Psoas muscle (tissue), 8 donors: ENCODE data around the gene OPA3. TPM values are rescaled to one million over a fixed set of nuclear protein-coding genes. Genes with fewer than 3 reads are reported as not detected.

ENCODE experiments used
- ATAC-seq, 4 donors: fragments of 200-7000 bp; cut with Tn5 transposase; one replicate each; pipeline ENCODE4 v1.9.1; 2020; ENCODE audit warnings: moderate library complexity in 3 of 4, mild to moderate bottlenecking in 2 of 4
- DNase-seq, 2 donors: peaks; one replicate each; pipeline ENCODE4 v3.0.0-alpha.2; 2020
- H3K27ac ChIP-seq: fragments of 200-600 bp; one replicate; pipeline ENCODE4 v1.8.0; 2022
- H3K27me3 ChIP-seq, 3 donors: fragments of 200-600 bp in 1 of 3; one replicate each; pipeline versions ENCODE4 v1.6.1 to v1.8.0; 2013 to 2022; ENCODE audit warnings: low read length in 2 of 3, mild to moderate bottlenecking in 2 of 3, moderate library complexity in 1 of 3; ENCODE audit not compliant: insufficient read depth in 3 of 3
- H3K36me3 ChIP-seq, 2 donors: fragments of 200-600 bp in 1 of 2; one replicate each; pipeline versions ENCODE4 v1.6.1 to v1.8.0; 2013 to 2022; ENCODE audit warnings: low read depth in 1 of 2, mild to moderate bottlenecking in 1 of 2, moderate library complexity in 1 of 2; ENCODE audit not compliant: insufficient read depth in 1 of 2
- H3K4me1 ChIP-seq: fragments of 200-600 bp; one replicate; pipeline ENCODE4 v1.8.0; 2022
- H3K4me3 ChIP-seq: fragments of 200-600 bp; one replicate; pipeline ENCODE4 v1.8.0; 2022; ENCODE audit warnings: mild to moderate bottlenecking
- H3K9me3 ChIP-seq: fragments of 200-600 bp; one replicate; pipeline ENCODE4 v1.8.0; 2022
- WGBS, 3 donors: extraction: QIAGEN DNeasy Blood & Tissue Kit; methylation state at CpG; one replicate each; pipeline versions ENCODE4 v1.1.6 to v1.1.7; 2013; 5-methylcytosine and 5-hydroxymethylcytosine counted together
- intact Hi-C, 2 donors: fragments of 100-400 bp; cut with DNase I; formaldehyde crosslinking; loops; one replicate each; pipeline versions ENCODE4 v1.11.0 to v1.14.2; 2022
- polyA plus RNA-seq, 3 donors: library from polyadenylated mRNA; stranded (reverse); fragments of 200-250 nt; gene quantifications; one replicate each; pipeline ENCODE4 v1.2.3, GENCODE V29; 2013
- total RNA-seq, 4 donors: library from RNA; stranded (reverse); fragmentation: NEBNext Ultra II Directional in 2 of 4; extraction: Animal tissue kit (Norgen Biotek cat#: 25700) in 2 of 4; gene quantifications; one replicate each; pipeline versions ENCODE4 v1.2.1 to v1.2.4, GENCODE V29; 2021 to 2023
- TF ChIP-seq, protein P1 (sequence below): fragments of 200-600 bp; IDR thresholded peaks from one replicate; pipeline ENCODE4 v1.8.0; 2022; ENCODE audit warnings: antibody characterized with exemption
- donor health status: healthy with polysubstance abuse.
- donor health status: DM: no; HTN: no; CAD: no; lungs with moderate emphysema.
- donor health status: Bipolar disorder and iron deficiency.
- donor health status: healthy.
- donor health status: DM: yes; HTN: yes; CAD: no.
- donor health status: DM: no; HTN: no; CAD: no.
- donor health status: DM: no; HTN: no; CAD: no.
- donor health status: DM: yes; HTN: yes; CAD: no.

The OPA3 gene
- total and polyA plus RNA-seq, 7 donors, result 9.1 to 27.6 (median 15.8) TPM

DNA sequence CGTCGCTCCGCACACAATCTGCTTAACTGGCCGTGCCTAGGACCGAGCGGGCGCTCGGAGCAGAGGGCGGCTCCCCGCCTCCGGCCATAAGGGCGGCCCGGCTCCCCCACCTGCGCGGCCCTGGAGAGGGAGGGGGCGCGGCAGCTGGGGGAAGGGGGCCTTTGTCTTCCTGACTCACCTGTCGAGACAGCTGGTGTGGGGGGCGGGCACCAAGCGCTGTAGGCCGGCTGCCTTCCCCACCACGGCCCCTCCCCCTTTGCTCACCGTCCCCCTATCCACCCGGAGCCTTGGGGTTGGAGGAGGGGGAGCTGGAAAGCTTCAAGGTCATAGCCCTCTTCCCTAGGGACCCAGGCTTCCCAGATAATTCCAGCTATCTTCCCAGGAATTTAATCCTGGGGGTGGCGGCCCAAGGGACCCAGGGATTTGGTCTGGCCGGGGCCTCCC lies 76.2 kb downstream of the OPA3 start:
- Histone ChIP-seq H3K36me3 (no peaks in the 10 kb centered on the region), H3K27me3 (no peaks in the 10 kb centered on the region), H3K4me3 (peak overlapping the region; percentile 100), H3K4me1 (peaks cover 8% of the 10 kb centered on the region), H3K9me3 (no peaks in the 10 kb centered on the region), H3K27ac (peak overlapping the region; percentile 93)
- WGBS, 3 donors, result 4 to 6% (median 5%) methylated on average over 13 to 26 of the region's 26 CpGs
- peak; percentile 50 to 66 for DNase-seq
- intact Hi-C loops, result no loop called here
- TF ChIP-seq, protein P1, sequence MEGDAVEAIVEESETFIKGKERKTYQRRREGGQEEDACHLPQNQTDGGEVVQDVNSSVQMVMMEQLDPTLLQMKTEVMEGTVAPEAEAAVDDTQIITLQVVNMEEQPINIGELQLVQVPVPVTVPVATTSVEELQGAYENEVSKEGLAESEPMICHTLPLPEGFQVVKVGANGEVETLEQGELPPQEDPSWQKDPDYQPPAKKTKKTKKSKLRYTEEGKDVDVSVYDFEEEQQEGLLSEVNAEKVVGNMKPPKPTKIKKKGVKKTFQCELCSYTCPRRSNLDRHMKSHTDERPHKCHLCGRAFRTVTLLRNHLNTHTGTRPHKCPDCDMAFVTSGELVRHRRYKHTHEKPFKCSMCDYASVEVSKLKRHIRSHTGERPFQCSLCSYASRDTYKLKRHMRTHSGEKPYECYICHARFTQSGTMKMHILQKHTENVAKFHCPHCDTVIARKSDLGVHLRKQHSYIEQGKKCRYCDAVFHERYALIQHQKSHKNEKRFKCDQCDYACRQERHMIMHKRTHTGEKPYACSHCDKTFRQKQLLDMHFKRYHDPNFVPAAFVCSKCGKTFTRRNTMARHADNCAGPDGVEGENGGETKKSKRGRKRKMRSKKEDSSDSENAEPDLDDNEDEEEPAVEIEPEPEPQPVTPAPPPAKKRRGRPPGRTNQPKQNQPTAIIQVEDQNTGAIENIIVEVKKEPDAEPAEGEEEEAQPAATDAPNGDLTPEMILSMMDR, result no peak
- peak in 2 of 4 donors; percentile 7 to 14 for ATAC-seq

DNA sequence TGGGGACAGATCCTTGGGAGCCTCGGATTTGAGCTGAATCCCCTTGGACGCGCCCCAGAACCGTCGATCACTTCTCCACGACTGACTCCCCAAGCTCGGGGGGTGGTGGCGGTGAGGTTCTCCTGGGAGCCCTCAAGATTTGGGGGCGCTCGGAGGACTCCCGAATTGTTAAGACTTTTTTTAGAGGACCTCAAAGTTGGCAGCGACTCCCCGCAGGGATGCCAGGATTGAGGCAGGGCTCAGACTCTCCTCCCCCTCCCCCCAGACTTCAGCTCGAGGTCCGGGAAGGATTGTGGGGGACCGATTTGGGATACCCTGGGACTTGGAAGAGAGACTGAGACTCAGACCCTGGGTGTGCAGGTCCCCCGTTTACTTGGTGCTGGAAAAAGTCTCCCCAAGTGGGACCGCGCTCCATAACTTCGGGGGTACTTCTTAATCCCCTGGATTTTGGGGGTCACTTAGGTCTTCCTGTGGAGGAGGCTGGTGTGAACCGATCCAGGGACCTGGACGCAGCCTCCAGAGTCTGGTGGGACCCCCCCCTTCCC lies 76.7 kb downstream of the OPA3 start:
- WGBS, 3 donors, result 0 to 1% (median 0%) methylated on average over 22 of the region's 22 CpGs
- TF ChIP-seq, protein P1, result no peak

DNA sequence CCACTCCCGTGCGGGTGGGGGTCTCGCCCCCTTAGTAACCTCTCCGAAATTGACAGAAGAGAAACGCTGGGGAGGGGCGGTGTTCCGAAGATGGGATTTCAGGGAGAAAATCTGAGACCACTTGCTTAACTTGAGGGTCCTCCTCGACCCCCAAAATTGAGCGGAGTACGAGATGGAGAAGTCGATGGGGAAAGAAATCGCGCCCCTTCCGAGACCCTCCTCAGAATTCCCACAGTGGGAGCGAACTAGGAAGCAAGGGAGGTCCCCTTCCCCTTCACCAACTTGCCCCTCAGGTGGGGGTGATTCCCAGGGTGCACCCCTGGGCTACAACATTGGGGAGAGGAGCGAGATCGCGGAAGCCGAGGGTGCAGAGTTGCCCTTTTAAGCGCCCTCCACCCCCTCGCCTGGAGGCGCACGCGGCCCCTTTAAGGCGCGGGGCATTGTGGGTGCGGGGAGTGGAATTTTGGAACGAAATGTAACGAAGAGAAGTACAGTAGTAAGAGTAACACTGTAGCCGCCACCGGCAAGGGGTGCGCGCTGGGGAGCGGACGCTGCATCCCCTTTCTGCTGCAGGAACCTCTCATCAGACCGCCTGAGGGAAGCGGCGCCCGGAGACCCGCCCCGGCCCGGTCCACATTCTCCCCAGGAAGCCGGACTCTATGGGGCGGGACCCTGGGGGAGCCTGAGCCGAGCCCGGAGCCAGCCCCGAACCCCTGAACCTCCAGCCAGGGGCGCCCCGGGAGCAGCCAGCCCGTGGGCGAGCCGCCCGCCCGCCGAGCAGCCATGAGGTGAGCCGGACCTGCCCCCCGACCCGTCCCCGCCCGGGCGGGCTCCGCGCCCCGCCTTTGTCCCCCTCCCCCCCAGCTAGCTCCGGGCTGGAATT lies 77.4 kb downstream of the OPA3 start, which contains the start of gene VASP:
Gene VASP, plus strand, starts transcription at position 491 of the 883 bp plus-strand sequence. Its CDS starts 293 bp downstream, at position 784.
- DNase-seq (peak; percentile 83 to 90), ATAC-seq (peak; percentile 76 to 87 (median 80))
- intact Hi-C loops, result no loop called here
- H3K36me3 ChIP-seq, result no peaks in the 10 kb centered on the region
- H3K4me1 ChIP-seq, result peaks cover 8% of the 10 kb centered on the region
- H3K27me3 ChIP-seq, result no peaks in the 10 kb centered on the region
- 0 to 1% (median 1%) methylated on average over 56 to 65 of the region's 65 CpGs for WGBS, 3 donors
- H3K9me3 ChIP-seq, result no peaks in the 10 kb centered on the region
- H3K27ac ChIP-seq, result peak within 1 kb of the TSS; percentile 93
- H3K4me3 ChIP-seq, result peak within 1 kb of the TSS; percentile 100
- TF ChIP-seq, protein P1, result no peak

More for the DNA sequence above, 76.7 kb downstream of the OPA3 start:
- peak overlapping the region; percentile 93 for H3K27ac ChIP-seq
- H3K4me3 ChIP-seq, result peak overlapping the region; percentile 100
- H3K27me3 ChIP-seq, result no peaks in the 10 kb centered on the region
- DNase-seq (peak in 1 of 2 donors; percentile 65), ATAC-seq (no peak)
- H3K36me3 ChIP-seq, result no peaks in the 10 kb centered on the region
- intact Hi-C loops, result no loop called here
- H3K9me3 ChIP-seq, result no peaks in the 10 kb centered on the region
- H3K4me1 ChIP-seq, result peaks cover 8% of the 10 kb centered on the region

DNA sequence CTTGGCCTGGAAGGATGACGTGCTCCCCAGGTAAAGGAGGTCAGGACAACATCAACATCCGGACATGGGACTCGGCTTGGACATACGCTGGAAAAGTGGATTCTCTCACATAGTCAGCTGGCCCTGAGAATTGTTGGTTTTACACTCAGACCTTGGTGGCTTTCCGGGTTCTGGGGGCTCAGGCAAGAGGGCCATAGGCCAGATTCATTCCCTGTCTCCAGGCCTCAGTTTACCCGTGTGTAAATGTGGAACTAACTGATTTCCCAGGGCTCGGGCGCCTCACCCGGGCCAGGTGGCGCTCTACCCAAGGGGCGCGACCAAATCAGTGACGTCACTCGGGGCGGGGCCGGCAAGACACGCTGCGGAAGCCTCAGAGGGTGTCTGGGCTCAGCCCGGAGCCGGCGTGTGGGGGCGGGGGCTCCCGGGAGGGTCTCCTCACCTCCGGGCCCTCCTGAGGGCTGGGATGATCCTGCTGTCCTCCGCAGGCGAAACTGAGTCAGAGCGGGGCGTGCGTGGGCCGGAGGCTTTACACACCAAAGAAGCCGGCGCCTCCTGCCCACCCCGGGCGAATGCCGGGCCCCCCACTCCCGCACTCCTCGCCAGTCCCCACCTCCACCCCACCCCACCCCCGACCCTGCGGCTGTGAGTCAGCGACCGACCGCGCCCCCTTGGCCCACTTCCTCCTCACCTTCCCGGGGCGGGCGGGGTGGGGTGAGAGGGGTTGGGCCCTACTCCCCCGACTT lies 78.2 kb downstream of the OPA3 start:
- peaks cover 1% of the 10 kb centered on the region for H3K4me1 ChIP-seq
- peak overlapping the region; percentile 100 for H3K4me3 ChIP-seq
- DNase-seq (peak; percentile 95 to 97), ATAC-seq (peak; percentile 88 to 91 (median 90))
- peak overlapping the region; percentile 93 for H3K27ac ChIP-seq
- intact Hi-C loops, result no loop called here
- 1 to 3% (median 1%) methylated on average over 33 to 47 of the region's 47 CpGs for WGBS, 3 donors
- H3K36me3 ChIP-seq, result no peaks in the 10 kb centered on the region
- peaks cover 0 to 3% (median 0%) of the 10 kb centered on the region in 3 donors for H3K27me3 ChIP-seq
- TF ChIP-seq, protein P1, result peak; percentile 39
- no peaks in the 10 kb centered on the region for H3K9me3 ChIP-seq
